NK-92 (cell line): ENCODE data around the gene EPHA2.

Source experiments
- DNase-seq: peaks from one replicate; lab custom pipeline; 2025; ENCODE audit not compliant: unreplicated experiment; lab: John Stamatoyannopoulos, UW

Gene EPHA2

DNA sequence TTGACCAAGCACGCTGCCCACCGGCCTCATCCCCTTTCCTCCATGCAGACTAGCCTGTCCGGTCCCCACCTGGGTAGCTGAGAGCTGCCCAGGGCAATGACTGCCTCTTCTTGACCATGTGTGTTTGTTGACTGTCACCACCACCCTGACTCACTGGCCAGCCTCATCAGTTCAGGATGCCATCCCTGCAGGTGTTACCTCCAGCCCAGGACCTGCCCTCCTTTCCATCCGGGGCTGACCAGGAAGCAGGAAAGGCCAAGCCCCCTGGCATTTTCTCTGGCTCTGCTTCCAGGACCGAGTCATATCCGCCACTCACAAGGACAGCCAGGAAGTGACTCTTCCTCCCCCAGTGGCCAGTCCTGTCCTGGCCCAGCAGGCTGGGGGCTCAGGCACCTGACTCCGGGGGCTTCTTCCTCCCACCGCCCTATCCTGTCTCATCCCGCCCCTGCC, 17.1 kb downstream of the EPHA2 start:
- DNase-seq = no peak

DNA sequence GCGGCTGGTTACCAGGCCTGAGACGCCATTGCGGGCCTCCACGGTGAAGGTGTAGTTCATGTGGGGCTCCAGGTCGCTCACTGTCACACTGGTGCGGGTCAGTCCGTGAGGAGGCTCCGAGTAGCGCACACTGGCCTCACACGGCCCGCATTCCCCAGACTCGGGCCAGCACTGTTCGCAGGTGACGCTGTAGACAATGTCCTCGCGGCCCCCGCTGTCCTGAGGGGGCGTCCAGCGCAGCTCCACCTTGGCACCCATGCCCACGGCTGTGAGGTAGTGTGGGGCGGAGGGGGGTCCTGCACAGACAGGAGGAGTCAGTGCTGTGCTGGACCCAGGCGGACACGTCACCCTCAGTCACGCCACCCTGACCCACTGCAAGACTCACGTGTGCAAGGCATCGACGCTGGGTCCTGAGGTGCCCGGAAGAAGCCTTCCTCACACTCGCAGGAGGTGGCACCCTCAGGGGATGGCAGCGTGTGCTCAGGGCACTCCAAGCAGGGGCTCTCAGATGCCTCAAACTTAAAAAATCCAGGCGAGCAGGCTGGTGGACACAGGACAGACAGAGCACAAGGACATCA, 17.9 kb downstream of the EPHA2 start:
- no peak for DNase-seq

DNA sequence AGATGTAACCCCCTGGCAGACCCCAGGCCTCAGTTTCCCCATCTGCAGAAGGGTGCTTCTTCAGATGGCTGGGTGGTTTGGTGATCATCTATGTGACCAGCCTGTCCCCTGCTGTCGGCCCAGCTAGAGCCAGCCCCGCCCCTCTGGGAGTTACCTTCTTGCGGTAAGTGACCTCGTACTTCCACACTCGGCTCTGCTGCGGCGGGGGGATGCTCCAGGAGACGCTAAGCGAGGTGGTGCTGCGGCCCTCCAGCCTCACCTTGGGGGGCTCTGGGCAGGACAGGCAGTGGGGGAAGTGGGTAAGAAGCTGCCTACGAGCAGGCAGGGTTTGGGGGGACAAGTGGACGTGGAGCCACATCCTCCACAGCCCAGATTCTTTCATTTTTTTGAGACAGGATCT, 20.4 kb downstream of the EPHA2 start:
- no peak for DNase-seq

DNA sequence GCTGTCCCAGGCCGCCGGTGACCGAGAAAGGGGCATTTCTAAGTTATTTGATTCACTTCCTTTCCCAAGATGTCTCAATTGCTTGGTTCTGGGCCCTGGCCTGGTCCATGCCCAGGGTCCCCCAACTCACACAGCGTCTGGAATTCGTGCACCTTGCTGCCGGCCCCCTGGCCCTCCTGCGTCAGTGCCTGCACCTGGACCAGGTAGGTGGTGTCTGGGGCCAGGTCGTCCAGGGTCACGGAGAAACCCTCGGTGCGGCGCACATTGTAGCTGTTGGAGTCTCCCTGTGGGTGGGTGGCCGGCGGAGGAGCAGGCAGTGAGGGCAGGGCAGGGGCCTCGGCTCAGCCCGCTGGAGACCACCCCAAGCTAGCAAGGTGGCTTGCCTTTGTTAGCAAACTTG, 21.0 kb downstream of the EPHA2 start:
- no peak for DNase-seq

DNA sequence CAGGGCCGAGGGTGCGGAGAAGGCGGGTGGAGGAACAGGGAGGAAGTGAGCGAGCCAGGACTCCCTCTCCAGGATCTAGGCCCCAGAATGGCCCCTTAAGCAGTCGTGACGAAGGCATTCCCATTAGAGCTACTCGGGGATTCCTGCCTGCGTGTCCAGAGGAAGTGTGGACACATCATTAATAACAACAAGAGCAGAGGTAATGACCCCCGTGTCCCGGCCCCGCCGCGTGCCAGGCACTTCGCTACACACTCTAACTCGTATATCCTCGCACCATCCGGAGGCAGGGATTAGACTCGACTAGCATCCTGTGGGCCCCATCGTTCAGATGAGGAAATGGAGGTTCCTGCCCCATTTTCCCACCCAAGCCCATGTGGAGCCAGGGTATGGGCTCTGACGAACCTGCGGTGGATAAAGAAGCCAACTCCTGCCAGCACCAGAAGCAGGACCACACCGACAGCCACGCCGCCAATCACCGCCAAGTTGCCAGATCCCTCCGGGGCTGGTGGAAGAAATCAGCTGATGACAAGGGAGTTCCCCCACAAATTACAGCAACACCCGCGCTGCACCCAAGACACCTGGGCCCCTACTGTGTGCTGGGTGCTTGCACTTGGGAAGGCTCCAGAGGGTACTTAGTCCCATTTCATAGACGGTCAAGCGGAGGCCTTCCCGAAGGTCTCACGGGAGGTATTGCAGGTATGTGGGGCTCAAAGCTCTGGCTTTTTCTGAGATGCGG, 21.6 kb downstream of the EPHA2 start:
- DNase-seq = no peak

DNA sequence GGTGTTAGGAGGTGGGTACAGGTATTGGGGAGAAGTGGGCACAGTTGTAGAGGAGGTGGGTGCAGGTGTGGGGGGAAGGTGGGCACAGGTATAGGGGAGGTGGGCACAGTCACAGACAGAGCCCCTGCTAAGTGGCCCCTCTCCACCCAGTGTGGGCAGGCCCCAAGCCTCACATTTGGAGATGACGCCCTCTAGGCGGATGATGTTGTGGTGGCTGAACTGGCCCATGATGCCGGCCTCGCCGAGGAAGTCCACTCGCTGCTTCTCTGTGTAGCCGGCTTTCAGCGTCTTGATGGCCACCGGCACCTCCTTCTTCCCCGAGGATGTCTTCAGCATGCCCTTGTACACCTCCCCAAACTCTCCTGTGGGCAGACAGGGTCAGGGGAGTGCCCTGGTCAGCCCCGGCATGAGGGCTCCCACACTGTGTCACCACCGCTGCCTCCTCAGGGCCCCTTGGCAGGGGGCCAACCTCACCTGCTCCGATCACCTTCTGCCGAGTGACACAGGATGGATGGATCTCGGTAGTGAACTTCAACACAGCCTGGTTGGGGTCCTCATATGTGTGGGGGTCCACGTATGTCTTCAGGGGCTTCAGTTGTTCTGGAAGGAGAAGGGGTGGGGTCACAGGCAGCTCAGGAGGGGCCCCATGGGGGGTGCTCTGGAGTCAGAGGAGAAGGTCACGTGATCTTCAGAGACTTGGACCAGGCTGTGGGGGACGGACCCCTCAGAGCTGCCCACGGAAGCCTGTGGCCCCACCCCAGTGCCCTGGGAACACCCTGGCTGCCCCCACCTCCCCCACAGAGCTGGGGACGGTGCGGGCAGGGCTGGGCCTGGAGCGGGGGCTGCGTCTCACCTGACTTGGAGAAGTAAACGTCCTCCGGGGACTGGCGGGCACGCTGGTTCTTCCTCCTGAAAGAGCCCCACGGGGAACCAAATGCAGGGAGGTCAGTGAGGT, 22.6 kb downstream of the EPHA2 start:
- no peak for DNase-seq

DNA sequence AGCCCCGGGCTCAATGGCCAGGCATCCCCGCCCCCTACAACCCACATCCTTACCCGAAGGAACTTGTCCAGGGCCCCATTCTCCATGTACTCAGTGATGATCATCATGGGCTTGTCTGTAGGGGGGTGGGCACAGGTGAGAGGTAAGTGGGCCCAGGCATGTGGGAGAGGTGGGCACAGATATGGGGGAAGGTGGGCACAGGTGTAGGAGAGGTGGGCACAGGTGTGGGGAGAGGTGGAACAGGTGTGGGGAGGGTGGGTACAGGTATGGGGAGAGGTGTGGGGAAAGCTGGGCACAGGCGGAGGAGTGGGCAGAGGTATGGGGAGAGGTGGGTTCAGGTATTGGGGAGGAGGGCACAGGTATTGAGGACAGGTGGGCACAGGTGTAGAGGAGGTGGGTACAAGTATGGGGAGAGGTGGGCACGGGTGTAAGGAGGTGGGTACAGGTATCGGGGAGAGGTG, 23.5 kb downstream of the EPHA2 start:
- no peak for DNase-seq

DNA sequence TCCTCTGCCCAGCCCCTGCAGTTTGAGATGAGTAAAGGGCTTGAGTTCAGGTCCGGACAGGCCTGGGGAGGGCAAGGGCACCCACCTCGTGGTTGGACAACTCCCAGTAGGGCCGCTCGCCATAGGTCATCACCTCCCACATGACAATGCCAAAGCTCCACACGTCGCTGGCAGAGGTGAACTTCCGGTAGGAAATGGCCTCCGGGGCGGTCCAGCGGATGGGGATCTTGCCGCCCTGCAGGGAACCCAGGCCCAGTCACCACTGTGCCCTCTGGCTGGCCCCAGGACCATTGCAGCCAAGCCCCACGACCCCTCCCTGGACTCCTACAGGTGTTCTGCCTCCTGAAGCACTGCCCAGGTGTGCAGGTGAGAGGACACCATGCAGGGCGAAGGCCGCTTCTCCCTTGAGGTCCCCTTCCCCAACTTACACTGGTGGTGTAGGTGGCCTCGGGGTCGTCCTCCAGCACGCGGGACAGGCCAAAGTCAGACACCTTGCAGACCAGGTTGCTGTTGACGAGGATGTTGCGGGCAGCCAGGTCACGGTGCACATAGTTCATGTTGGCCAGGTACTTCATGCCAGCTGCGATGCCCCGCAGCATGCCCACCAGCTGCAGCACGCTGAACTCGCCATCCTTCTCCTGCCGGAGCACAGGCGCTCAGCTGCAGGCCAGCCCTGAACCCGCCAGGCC, 24.1 kb downstream of the EPHA2 start:
- no peak for DNase-seq

DNA sequence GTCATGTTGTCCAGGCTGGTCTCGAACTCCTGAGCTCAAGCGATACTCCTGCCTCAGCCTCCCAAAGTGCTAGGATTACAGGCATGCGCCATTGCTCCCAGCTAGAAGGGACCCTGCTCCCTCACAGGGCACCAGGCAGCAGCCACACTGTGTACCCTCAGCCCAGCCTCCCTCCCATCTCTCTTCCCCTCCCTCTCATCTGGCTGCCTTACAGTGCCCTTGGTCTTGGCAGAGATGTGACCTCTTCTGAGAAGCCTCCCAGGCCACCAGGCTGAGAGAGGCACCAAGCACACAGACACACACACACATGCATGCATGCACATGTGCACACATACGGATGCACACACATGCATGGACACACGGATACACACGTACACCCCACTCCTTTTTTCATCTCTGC, 25.0 kb downstream of the EPHA2 start:
- DNase-seq = no peak

DNA sequence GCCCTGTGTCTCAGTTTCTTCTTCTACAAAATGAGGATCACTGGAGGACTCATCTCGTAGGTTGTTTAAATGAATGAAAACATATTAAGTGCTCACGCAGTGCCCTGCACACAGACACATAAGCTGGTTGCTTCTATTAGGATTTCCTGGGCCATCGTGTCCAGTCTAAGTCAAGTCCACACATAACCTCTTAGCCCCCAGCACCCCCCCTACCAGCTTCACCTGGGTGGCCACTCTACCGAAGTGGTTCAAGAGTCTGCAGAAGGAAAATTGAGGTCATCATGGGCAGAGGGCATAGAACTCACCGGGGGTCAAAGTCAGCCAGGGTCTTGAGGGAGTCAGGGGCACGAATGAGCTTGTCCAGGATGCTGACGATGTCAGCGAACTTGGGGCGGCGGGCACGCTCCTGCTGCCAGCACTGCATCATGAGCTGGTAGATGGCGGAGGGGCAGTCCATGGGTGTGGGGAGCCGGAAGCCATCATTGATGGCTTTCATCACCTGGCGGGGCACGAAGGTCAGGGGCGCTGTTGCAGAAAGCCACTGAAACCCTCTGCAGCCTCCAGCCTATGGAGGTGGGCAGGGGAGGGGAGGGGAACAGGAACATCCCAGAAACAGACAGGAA, 25.8 kb downstream of the EPHA2 start:
- no peak for DNase-seq

DNA sequence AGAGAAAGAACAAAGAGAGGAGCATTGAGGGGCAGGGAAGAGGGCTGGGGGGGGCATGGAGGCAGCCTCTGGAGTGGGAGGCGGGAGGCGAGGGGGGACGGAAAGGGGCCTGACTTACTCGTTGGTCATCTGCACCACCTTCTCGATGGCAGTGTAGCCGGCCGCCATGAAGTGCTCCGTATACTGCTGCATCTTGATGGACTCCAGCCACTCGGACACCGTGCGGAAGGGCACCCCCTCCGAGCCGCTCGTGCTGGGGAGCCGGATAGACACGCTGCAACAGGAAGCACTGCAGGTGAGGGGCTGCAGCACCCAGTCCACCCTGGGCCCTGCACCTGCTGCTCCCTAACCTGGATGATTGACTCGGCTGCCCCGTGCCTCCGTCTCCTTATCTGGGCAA, 26.6 kb downstream of the EPHA2 start:
- DNase-seq = no peak

DNA sequence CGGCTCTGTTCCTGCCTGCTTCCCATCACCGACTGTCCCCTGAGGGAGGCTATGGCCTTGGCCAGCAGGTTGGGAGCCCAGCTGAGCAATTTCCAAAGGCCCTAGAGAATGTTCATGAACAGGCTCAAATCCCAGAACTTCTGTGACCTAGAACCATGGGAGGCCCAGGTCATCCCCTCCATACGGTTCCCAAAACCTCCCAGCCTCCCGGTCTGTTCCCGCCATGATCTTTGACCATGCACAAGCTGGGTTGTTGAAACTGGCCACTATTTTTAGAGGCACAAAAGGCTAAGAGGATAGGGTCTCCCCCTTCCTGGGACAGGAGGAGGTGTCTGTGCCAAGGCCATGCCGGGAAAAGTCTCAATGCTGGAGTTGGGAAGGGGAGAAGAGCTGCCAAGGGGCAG, 27.5 kb downstream of the EPHA2 start:
- DNase-seq = no peak

DNA sequence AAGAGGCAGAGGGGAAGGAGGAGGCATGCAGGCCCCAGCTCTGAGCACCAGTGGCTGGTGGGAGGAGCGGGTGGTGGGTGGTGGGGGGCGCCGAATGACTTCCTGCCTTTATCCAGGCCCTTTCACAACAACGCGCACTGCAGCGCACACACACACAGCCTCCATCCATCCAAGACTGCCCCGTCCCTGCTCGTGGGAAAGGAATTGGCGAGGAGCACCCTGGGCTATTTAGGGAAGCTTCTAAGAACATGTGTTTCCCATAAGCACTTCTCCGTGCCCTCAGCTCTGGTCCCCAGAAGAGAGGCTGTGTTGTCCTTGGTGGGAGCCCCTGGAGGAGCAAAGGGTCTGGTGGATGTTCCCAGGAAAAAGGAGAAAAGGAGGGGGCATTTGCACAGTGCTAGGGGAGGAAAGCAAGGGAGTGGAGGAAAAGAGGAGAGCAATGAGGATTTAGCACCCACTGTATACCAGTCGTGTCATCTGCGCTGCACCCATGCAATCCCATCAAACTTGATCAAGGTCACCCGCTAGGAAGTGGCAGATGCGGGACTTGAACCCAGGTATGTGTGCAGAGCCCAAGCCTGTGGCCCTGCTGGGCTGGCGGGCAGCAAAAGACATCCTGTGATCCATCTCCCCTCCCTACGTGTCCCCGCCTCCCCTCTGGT, 28.1 kb downstream of the EPHA2 start:
- DNase-seq = no peak

DNA sequence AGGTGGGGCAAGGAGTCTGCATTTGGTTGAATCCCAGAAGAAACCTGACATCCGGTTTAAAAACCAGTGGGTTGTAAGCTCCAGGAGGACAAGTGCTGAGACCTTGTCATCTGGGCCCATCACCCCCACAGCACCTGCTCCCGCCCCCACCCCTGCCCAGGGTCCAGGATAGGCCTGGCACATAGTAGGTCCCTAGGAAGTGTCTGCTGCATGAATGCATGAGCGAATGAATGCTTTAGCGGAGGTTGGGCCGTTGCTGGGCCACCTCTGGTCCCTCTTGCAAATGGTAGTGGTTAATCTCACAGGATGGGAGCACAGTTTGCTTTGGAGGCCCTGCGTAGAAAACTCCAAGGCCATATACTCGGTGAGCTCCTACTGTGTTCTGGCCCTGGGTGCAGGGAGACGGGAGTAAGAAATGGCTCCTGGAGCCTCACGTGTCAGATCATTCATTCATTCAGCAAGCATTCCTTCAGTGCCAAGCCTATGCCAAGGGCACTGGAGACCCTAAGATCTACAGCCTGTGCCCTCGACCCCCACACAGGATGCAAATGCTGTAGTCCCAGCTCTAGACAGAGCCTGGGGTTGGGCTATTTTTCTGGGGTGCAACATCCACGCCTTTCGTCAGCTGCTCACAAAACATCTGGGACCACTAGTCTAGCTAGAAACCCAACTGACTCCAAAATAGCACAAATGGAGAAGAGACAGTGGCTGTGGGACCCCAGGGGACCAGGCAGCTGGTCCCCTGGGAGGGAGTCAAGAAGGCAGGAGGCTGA, 28.9 kb downstream of the EPHA2 start:
- DNase-seq = no peak

DNA sequence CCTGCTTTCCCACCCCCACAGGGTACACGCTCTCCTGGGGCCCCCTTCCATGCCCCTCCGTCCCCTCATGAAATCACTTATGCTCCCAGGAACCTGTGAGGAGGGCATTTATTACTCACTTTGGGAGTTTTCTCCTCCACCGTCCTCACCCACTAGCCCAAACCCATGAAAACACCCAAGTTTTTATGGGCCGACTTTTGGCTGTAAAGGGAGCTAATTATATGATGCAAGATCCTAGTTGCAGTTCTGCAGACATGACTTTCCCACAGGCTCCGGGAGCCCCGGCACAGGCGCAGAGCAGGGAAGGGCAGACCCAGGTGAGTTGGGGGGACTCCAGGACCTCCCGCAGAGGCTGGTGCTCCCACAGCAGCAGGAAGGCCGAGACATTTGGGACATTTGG, 29.7 kb downstream of the EPHA2 start:
- DNase-seq = no peak

DNA sequence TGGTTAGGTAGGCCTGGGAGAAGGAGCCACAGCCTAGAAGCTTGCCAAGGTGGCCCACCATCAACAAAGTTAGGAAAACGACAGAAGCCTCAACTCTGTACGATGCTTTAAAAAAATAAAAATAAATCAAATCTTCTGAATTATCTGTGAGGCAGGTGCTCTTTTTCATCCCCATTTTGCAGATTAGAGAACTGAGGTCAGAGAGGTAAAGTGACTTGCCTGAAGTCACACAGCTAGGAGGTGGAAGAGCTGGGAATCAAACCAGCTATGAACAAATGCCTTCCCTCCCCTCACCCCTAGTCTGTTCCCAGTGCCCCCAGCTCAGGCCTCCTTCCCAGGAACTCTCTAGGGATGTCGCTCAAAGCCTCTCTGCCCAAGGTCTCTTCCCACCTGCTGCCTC, 30.4 kb downstream of the EPHA2 start:
- DNase-seq = no peak

DNA sequence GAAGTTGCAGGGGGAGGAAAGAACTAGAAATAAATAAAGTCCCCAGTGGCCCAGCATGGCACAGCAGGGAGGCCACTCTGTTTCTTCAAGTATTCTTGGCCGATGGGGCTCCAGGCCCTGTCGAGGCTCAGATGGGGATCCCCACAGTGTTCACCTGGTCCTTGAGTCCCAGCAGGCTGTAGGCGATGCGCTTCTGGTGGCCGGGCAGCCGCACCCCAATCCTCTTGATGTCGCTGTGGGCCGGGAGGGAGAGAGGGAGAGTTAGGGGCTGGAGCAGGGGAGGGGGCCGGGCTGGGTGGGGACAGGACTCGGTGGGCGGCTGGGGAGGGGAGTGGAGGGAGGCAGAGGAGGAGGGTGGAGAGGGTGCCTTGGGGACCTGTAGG, 30.8 kb downstream of the EPHA2 start:
- DNase-seq = no peak

DNA sequence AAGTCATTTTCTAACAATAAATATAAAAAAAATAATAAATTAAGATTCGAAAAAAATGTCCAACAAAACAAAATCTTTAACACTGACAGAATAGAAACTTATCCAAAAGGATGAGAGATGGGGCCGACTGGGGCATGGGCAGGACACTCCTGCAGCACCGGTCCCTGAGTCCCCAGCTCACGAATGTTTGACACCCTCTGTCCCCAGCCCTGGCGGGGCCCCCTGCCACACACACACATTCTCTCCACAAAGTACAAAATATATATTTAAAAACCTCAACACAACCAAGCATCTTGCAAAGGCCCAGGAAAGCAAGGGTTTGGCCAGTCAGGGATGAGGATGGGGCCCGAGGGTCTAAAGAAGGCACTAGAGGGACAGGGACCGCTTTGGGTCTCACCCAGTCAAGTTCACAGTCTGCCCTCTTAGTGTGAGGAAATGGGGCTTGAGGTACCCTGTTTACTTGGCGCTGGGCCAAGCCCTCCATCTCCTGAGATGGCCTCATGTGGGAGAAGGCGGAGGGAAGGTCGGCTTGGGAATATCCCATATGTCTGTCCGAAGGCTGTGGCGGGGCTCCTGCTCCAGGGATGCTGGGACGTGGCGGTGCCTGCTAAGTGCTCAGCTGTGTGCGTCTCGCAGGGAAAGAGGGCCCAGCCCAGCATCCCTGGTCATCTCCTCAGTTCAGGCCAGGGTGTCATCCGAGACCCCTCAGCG, 31.3 kb downstream of the EPHA2 start:
- no peak for DNase-seq

DNA sequence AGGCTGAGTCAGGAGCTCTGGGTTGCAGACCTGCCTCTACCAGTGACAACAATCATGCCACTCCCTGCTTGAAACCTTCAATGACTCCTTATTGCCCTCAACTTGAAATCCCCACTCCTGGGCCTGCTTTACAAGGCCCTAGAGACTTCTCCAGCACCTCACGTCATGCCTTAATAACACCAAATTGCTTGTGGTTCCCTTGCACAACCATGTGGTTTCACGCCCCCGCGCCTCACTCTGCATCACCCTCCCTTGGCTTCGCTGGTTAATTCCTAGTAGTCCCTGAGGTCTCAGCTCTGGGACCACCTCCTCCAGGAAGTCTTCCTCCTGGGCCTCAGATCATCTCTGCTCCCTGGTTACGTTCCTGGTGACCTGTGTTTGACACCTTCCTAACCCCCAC, 33.0 kb downstream of the EPHA2 start:
- no peak for DNase-seq
